ENCODE data around the gene SMOC1.

GRCh38 chr14:69928111-69928523, 48.9 kb downstream of the SMOC1 start:
- no peak for TF ChIP-seq EZH2phosphoT487 (IDR thresholded peaks at IDR 0.05; ENCODE audit: insufficient read depth, low read depth)
- no peak for TF ChIP-seq EZH2 (IDR thresholded peaks at IDR 0.05; ENCODE audit: insufficient read depth, poor library complexity, severe bottlenecking)

All from GM23248 (cell line).